Endothelial cell of umbilical vein (primary cell): ENCODE data around the gene PHF23. TPM values are rescaled to one million over a fixed set of nuclear protein-coding genes. Genes with fewer than 3 reads are reported as not detected.

Source experiments
- BruUV-seq: library from RNA; stranded (reverse); fragments of 400-500 nt; replicated peaks from 2 replicates; lab custom pipeline; 2021; lab: Mats Ljungman, UMichigan
- CTCF ChIA-PET: fragments of 300-600, 350-600 bp; sonication (Branson Sonifier 250); formaldehyde crosslinking; loops from one replicate; lab custom pipeline; 2021; ENCODE audit warnings: antibody characterized with exemption, inconsistent platforms; lab: Charles Lee
- POLR2A ChIA-PET: fragments of 300-600, 350-600 bp; sonication (Branson Sonifier 250); formaldehyde crosslinking; loops from one replicate; lab custom pipeline; 2021; ENCODE audit warnings: antibody characterized with exemption, inconsistent platforms; lab: Charles Lee
- DNase-seq: peaks from one replicate; pipeline ENCODE4 v3.0.0-alpha.2; 2011; ENCODE audit warnings: low read depth, low spot score
- FAIRE-seq: peaks from 2 replicates; lab custom pipeline; 2011; peaks lifted over from hg19 to GRCh38; lab: Jason Lieb, UNC
- H2AFZ ChIP-seq: 2 replicates; pipeline ENCODE4 v1.6.0; 2012; ENCODE audit warnings: low read depth, low read length, control low read depth, inconsistent platforms
- H3K27ac ChIP-seq: 2 replicates; pipeline ENCODE4 v1.5.1; 2011; ENCODE audit warnings: low read depth, mild to moderate bottlenecking, control low read depth, low read length, moderate library complexity; ENCODE audit not compliant: insufficient read depth
- H3K27me3 ChIP-seq, 2 experiments: 2 replicates each; pipeline versions ENCODE4 v1.6.0 to v1.6.1; 2011; ENCODE audit warnings: low read length in 2 of 2, mixed read lengths in 1 of 2; ENCODE audit not compliant: control insufficient read depth in 2 of 2, insufficient read depth in 2 of 2
- H3K36me3 ChIP-seq, 2 experiments: 2 replicates in 1 of 2; 3 replicates in 1 of 2; pipeline ENCODE4 v1.5.1; 2011; ENCODE audit warnings: low read length in 2 of 2, mild to moderate bottlenecking in 1 of 2, moderate library complexity in 1 of 2; ENCODE audit not compliant: control insufficient read depth in 2 of 2, insufficient read depth in 2 of 2; ENCODE audit errors: extremely low read depth in 1 of 2
- H3K4me1 ChIP-seq: 3 replicates; pipeline ENCODE4 v1.5.1; 2011; ENCODE audit warnings: mild to moderate bottlenecking, low read length; ENCODE audit not compliant: control insufficient read depth, insufficient read depth; ENCODE audit errors: extremely low read depth
- H3K4me2 ChIP-seq: 2 replicates; pipeline ENCODE4 v1.6.1; 2011; ENCODE audit warnings: low read length, control low read depth, mixed read lengths; ENCODE audit not compliant: insufficient read depth
- H3K4me3 ChIP-seq, 3 experiments: fragments of 200-600 bp in 1 of 3; sonication (generic), shearing (Covaris generic) in 1 of 3; replicated peaks in 1 of 3; 2 replicates each; pipeline ENCODE4 v1.5.1; 2011 to 2016; ENCODE audit warnings: control low read depth in 3 of 3, low read length in 3 of 3, mild to moderate bottlenecking in 2 of 3, inconsistent platforms in 1 of 3, low read depth in 1 of 3, moderate library complexity in 1 of 3; ENCODE audit not compliant: insufficient read depth in 1 of 3
- H3K79me2 ChIP-seq: 2 replicates; pipeline ENCODE4 v1.6.0; 2012; ENCODE audit warnings: low read length, inconsistent platforms; ENCODE audit not compliant: control insufficient read depth, insufficient read depth
- H3K9ac ChIP-seq: replicated peaks from 2 replicates; pipeline ENCODE3; 2011; ENCODE audit warnings: low read length, control low read depth; ENCODE audit not compliant: insufficient read depth; ENCODE audit errors: extremely low read depth
- H3K9me1 ChIP-seq: replicated peaks from 3 replicates; pipeline ENCODE4 v1.6.0; 2011; ENCODE audit warnings: mild to moderate bottlenecking, low read length; ENCODE audit not compliant: control insufficient read depth, insufficient read depth; ENCODE audit errors: extremely low read depth
- H3K9me3 ChIP-seq: replicated peaks from 2 replicates; pipeline ENCODE4 v1.5.1; 2012; ENCODE audit warnings: low read length, inconsistent platforms; ENCODE audit not compliant: control insufficient read depth, insufficient read depth
- H4K20me1 ChIP-seq: replicated peaks from 2 replicates; pipeline ENCODE3; 2011; ENCODE audit warnings: mild to moderate bottlenecking, low read length; ENCODE audit not compliant: control insufficient read depth, insufficient read depth; ENCODE audit errors: extremely low read depth
- EZH2 ChIP-seq: IDR thresholded peaks from 2 replicates; pipeline ENCODE4 v1.6.1; 2012; ENCODE audit warnings: borderline replicate concordance, low read depth, mild to moderate bottlenecking, moderate library complexity, low read length, inconsistent platforms; ENCODE audit not compliant: severe bottlenecking
- FOS ChIP-seq: IDR thresholded peaks from 2 replicates; pipeline ENCODE4 v1.6.1; 2011; ENCODE audit warnings: mild to moderate bottlenecking, low read length, moderate library complexity, borderline replicate concordance; ENCODE audit not compliant: insufficient read depth
- GATA2 ChIP-seq: IDR thresholded peaks from 2 replicates; pipeline ENCODE4 v1.7.0; 2011; ENCODE audit warnings: low read depth, mild to moderate bottlenecking, moderate library complexity, mixed read lengths, low read length; ENCODE audit not compliant: insufficient read length, insufficient read depth
- MYC ChIP-seq: IDR thresholded peaks from one replicate; pipeline ENCODE4 v1.6.1; 2011; ENCODE audit warnings: mild to moderate bottlenecking, low read depth, low read length
- POLR2A ChIP-seq: IDR thresholded peaks from 2 replicates; pipeline ENCODE4 v1.6.1; 2012; ENCODE audit warnings: low read depth, mild to moderate bottlenecking, control low read depth, low read length
- POLR2AphosphoS5 ChIP-seq: IDR thresholded peaks from 2 replicates; pipeline ENCODE4 v1.6.1; 2012; ENCODE audit warnings: low read depth, mild to moderate bottlenecking, control low read depth, low read length, moderate library complexity; ENCODE audit not compliant: insufficient read depth
- dilution Hi-C: fragments of 300-500 bp; cut with MboI; formaldehyde crosslinking; loops from one replicate; pipeline ENCODE4 v1.15.0; 2019; ENCODE audit warnings: low sequenced_read_pairs; ENCODE audit not compliant: extremely low pct_ligation_motif_present
- intact Hi-C: fragments of 100-400 bp; cut with micrococcal nuclease; formaldehyde crosslinking; loops from one replicate; pipeline ENCODE4 v1.10.0; 2022
- polyA plus RNA-seq, 4 experiments: library from polyadenylated mRNA; depleted of rRNA in 3 of 4; stranded (reverse) in 3 of 4; unstranded in 1 of 4; fragments of >200 nt; gene quantifications; 2 replicates each; pipeline versions ENCODE4 v1.2.1 to v1.2.3, GENCODE V29; 2011 to 2012; ENCODE audit warnings: missing spikeins in 1 of 4
- total RNA-seq: library from RNA; stranded (reverse); gene quantifications from 2 replicates; pipeline ENCODE4 v1.2.3, GENCODE V29; 2021
- TF ChIP-seq, protein P1 (sequence below): IDR thresholded peaks from 2 replicates; pipeline ENCODE4 v1.6.1; 2011; ENCODE audit not compliant: insufficient read depth, insufficient read length
- TF ChIP-seq, protein P2 (sequence below), 2 donors: IDR thresholded peaks; 1 replicate in 1 of 2; 2 replicates in 1 of 2; pipeline ENCODE4 v1.5.1; 2011; ENCODE audit warnings: low read length in 2 of 2, mild to moderate bottlenecking in 2 of 2, moderate library complexity in 2 of 2, control low read depth in 1 of 2, inconsistent platforms in 1 of 2, low read depth in 1 of 2; ENCODE audit not compliant: insufficient read depth in 1 of 2; ENCODE audit errors: extremely low read depth in 1 of 2

The PHF23 gene
- total and polyA plus RNA-seq, 2 donors (not counting 3 experiments of a cell fraction or from before 2014, with no cell fraction given), result 35.6 to 54.7 TPM

- DNase-seq, result no peak
- Histone ChIP-seq H3K36me3 (peaks cover 2 to 30% of the 10 kb centered on the region in 2 experiments), H3K4me3 (no peak overlapping the region), H3K9me3 (no peaks in the 10 kb centered on the region), H3K27me3 (no peaks in the 10 kb centered on the region), H3K79me2 (no peaks in the 10 kb centered on the region), H3K9ac (no peak overlapping the region), H3K27ac (no peak overlapping the region), H2AFZ (no peak overlapping the region), H3K4me1 (no peaks in the 10 kb centered on the region), H4K20me1 (no peaks in the 10 kb centered on the region), H3K4me2 (no peak overlapping the region), H3K9me1 (no peaks in the 10 kb centered on the region)
- CTCF ChIA-PET, result no interaction called here
- dilution Hi-C loops, result no loop called here
- BruUV-seq, result no TSS peak
- intact Hi-C loops, result no loop called here
- TF ChIP-seq, protein P1, sequence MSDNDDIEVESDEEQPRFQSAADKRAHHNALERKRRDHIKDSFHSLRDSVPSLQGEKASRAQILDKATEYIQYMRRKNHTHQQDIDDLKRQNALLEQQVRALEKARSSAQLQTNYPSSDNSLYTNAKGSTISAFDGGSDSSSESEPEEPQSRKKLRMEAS, result no peak
- no peak for TF ChIP-seq POLR2AphosphoS5
- no peak for TF ChIP-seq GATA2
- peak; percentile 42 for TF ChIP-seq FOS
- no peak for TF ChIP-seq POLR2A
- no peak for TF ChIP-seq EZH2
- no peak for FAIRE-seq
- POLR2A ChIA-PET, result no interaction called here
Measured at GRCh38 chr17:7191571-7192270, 47.5 kb downstream of the PHF23 start.

GRCh38 chr17:7191069-7191468 lies 48.2 kb downstream of the PHF23 start:
- BruUV-seq, result no TSS peak
- no peaks in the 10 kb centered on the region for H3K27me3 ChIP-seq
- FAIRE-seq, result no peak
- dilution Hi-C loops, result no loop called here
- no peaks in the 10 kb centered on the region for H3K9me1 ChIP-seq
- no peaks in the 10 kb centered on the region for H3K9me3 ChIP-seq
- no peak for DNase-seq
- CTCF ChIA-PET, result interaction anchor here (0.7 kb wide), 1 partner anchor 370 kb away, joined by 3 read pairs; no protein-coding TSS in a partner anchor
- no peak overlapping the region for H3K27ac ChIP-seq
- no peak for TF ChIP-seq POLR2A
- no peak for TF ChIP-seq EZH2
- no peak for TF ChIP-seq GATA2
- TF ChIP-seq FOS, result no peak
- TF ChIP-seq MYC, result no peak
- TF ChIP-seq, protein P1, result no peak
- TF ChIP-seq, protein P2, sequence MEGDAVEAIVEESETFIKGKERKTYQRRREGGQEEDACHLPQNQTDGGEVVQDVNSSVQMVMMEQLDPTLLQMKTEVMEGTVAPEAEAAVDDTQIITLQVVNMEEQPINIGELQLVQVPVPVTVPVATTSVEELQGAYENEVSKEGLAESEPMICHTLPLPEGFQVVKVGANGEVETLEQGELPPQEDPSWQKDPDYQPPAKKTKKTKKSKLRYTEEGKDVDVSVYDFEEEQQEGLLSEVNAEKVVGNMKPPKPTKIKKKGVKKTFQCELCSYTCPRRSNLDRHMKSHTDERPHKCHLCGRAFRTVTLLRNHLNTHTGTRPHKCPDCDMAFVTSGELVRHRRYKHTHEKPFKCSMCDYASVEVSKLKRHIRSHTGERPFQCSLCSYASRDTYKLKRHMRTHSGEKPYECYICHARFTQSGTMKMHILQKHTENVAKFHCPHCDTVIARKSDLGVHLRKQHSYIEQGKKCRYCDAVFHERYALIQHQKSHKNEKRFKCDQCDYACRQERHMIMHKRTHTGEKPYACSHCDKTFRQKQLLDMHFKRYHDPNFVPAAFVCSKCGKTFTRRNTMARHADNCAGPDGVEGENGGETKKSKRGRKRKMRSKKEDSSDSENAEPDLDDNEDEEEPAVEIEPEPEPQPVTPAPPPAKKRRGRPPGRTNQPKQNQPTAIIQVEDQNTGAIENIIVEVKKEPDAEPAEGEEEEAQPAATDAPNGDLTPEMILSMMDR (IDR thresholded peaks at IDR 0.05; ENCODE audit: extremely low read depth in 1 of 2, insufficient read depth in 1 of 2, low read depth in 1 of 2, low read length in 2 of 2), result no peak
- H3K4me2 ChIP-seq, result no peak overlapping the region
- no peaks in the 10 kb centered on the region for H3K4me1 ChIP-seq
- H3K79me2 ChIP-seq, result no peaks in the 10 kb centered on the region
- H3K9ac ChIP-seq, result no peak overlapping the region
- POLR2A ChIA-PET, result no interaction called here
- peaks cover 0 to 24% of the 10 kb centered on the region in 2 experiments for H3K36me3 ChIP-seq
- no peak overlapping the region for H2AFZ ChIP-seq
- intact Hi-C loops, result no loop called here
- no peaks in the 10 kb centered on the region for H4K20me1 ChIP-seq
- no peak overlapping the region for H3K4me3 ChIP-seq
